Mononuclear cell (primary cell): Measurements from ENCODE around the gene IFI27L1. TPM values are rescaled to one million over a fixed set of nuclear protein-coding genes. Genes with fewer than 3 reads are reported as not detected.

ENCODE experiments used
- H3K27me3 ChIP-seq: 2 replicates; pipeline ENCODE4 v1.6.0; 2011; ENCODE audit warnings: low read length, control low read depth; ENCODE audit not compliant: insufficient read depth
- H3K4me1 ChIP-seq: 2 replicates; pipeline ENCODE4 v1.5.1; 2011; ENCODE audit warnings: mild to moderate bottlenecking, low read length, control low read depth; ENCODE audit not compliant: insufficient read depth
- H3K4me3 ChIP-seq: 2 replicates; pipeline ENCODE4 v1.5.1; 2011; ENCODE audit warnings: mild to moderate bottlenecking, low read length, moderate library complexity
- H3K9me3 ChIP-seq: 2 replicates; pipeline ENCODE4 v1.5.1; 2011; ENCODE audit warnings: low read depth, mild to moderate bottlenecking, control low read depth, low read length
- total RNA-seq: library from RNA; depleted of rRNA; stranded (reverse); fragments of >200 nt; gene quantifications from one replicate; pipeline ENCODE4 v1.2.3, GENCODE V29; 2012

IFI27L1 gene
- total RNA-seq, 1 donor: 1.0 TPM

DNA sequence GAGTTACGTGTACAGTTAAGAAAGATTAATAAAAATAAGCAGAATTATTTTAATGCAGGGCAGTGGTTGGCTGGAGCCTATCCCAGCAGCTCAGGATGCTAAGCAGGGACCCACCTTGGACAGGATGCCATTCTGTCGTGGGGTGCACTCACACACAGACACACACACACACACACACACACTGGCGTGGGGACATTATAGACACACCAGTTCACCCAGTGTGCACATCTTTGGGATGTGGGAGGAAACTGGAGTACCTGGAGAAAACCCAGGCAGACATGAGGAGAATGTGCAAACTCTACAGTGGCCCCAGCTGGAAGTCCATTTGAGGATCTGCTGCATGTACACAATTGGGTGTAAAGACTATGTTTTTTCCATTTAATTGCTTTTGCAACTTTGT, 61.1 kb downstream of the IFI27L1 start:
- H3K4me1 ChIP-seq: peaks cover 9% of the 10 kb centered on the region

GRCh38 chr14:94142836-94143235, 61.7 kb downstream of the IFI27L1 start:
- Histone ChIP-seq H3K9me3 (no peaks in the 10 kb centered on the region), H3K4me1 (peaks cover 9% of the 10 kb centered on the region), H3K27me3 (no peaks in the 10 kb centered on the region), H3K4me3 (no peak overlapping the region)

More for the DNA sequence above, 61.1 kb downstream of the IFI27L1 start:
- H3K4me3 ChIP-seq: no peak overlapping the region
- no peaks in the 10 kb centered on the region for H3K9me3 ChIP-seq
- H3K27me3 ChIP-seq: no peaks in the 10 kb centered on the region

DNA sequence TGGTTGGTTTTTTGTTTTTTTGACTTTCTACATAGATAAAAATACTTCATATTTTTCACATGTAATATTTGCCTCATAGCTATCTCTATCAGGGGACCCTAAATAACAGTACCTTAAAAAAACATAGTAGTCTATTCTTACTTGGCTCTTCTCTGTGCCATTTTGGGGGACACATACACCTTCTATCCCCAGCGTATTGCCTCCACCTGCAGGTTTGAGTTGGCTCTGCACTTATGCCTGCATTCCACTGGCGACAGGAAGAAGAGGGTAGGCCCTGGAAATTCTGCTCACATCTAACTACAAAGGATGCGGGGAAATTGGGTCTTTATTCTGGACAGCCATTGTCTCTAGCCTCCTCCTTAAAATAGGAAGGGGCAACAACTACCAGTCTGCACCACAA, 62.1 kb downstream of the IFI27L1 start:
- Histone ChIP-seq H3K4me3 (no peak overlapping the region), H3K27me3 (no peaks in the 10 kb centered on the region), H3K4me1 (peaks cover 9% of the 10 kb centered on the region), H3K9me3 (no peaks in the 10 kb centered on the region)

DNA sequence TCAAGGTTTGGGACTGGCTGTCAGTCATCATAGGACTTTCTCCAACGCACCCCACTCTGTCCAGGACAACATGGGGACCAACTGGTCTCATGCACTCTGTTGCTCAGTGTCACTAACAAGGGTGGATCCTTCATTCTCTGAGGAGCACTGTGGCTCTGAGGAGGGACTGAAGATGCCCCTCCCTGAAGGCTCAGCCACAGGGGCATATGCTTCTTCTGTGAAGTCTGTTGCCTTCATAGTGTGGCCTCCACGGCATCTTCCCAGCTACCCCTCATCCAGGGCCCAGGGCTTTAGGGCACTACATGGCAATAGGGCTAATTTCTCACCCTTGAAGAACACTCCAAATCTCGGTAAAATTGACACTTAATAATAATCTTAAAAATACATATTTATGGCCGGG, 62.6 kb downstream of the IFI27L1 start:
- Histone ChIP-seq H3K4me1 (peaks cover 9% of the 10 kb centered on the region), H3K27me3 (no peaks in the 10 kb centered on the region), H3K9me3 (no peaks in the 10 kb centered on the region), H3K4me3 (no peak overlapping the region)

- Histone ChIP-seq H3K9me3 (no peaks in the 10 kb centered on the region), H3K27me3 (no peaks in the 10 kb centered on the region), H3K4me3 (no peak overlapping the region), H3K4me1 (peaks cover 9% of the 10 kb centered on the region)
Measured at GRCh38 chr14:94144765-94145164, 63.7 kb downstream of the IFI27L1 start.

- Histone ChIP-seq H3K27me3 (no peaks in the 10 kb centered on the region), H3K4me3 (no peak overlapping the region), H3K9me3 (no peaks in the 10 kb centered on the region), H3K4me1 (peaks cover 9% of the 10 kb centered on the region)
Measured at GRCh38 chr14:94145902-94146527, 64.9 kb downstream of the IFI27L1 start.

Other genes with a start within 250 kb of the IFI27L1 start
- gene FAM181A, start 154.0 kb upstream of the IFI27L1 start, total RNA-seq: not detected
- 2.0 TPM for gene ASB2, start 104.7 kb upstream of the IFI27L1 start, total RNA-seq
- gene CCDC197, start 84.0 kb upstream of the IFI27L1 start, total RNA-seq: not detected
- gene OTUB2, start 55.0 kb upstream of the IFI27L1 start, total RNA-seq: 0.10 TPM
- 319 TPM for gene DDX24, start 108 bp upstream of the IFI27L1 start, total RNA-seq
- 0.84 TPM for gene IFI27, start 29.4 kb downstream of the IFI27L1 start, total RNA-seq
- gene IFI27L2, start 48.3 kb downstream of the IFI27L1 start, total RNA-seq: 23.9 TPM
- gene PPP4R4, start 93.0 kb downstream of the IFI27L1 start, total RNA-seq: 0.84 TPM
- gene SERPINA10, start 212.0 kb downstream of the IFI27L1 start, total RNA-seq: not detected
- gene SERPINA6, start 242.0 kb downstream of the IFI27L1 start, total RNA-seq: not detected